T-helper 22 cell (primary cell): Measurements from ENCODE around the gene MAP4K3.

Source experiments
- DNase-seq: peaks from one replicate; pipeline ENCODE4 v3.0.0-alpha.2; 2020; ENCODE audit warnings: low read depth

Gene MAP4K3

DNA sequence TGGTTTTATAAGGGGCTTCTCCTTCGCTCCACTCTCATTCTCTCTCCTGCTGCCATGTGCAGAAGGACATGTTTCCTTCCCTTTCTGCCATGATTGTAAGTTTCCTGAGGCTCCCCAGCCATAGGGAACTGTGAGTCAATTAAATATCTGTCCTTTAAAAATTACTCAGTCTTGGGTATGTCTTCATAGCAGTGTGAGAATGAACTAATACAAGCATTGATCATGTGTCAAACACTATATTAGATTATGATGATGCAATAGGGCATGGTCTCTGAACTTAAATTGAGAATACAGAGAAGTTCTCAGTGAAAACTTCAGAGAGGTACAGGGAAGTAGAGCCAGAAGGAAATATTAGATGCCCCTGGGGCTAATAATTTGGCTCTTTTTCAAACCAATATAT lies 5.9 kb upstream of the MAP4K3 start:
- DNase-seq: no peak

DNA sequence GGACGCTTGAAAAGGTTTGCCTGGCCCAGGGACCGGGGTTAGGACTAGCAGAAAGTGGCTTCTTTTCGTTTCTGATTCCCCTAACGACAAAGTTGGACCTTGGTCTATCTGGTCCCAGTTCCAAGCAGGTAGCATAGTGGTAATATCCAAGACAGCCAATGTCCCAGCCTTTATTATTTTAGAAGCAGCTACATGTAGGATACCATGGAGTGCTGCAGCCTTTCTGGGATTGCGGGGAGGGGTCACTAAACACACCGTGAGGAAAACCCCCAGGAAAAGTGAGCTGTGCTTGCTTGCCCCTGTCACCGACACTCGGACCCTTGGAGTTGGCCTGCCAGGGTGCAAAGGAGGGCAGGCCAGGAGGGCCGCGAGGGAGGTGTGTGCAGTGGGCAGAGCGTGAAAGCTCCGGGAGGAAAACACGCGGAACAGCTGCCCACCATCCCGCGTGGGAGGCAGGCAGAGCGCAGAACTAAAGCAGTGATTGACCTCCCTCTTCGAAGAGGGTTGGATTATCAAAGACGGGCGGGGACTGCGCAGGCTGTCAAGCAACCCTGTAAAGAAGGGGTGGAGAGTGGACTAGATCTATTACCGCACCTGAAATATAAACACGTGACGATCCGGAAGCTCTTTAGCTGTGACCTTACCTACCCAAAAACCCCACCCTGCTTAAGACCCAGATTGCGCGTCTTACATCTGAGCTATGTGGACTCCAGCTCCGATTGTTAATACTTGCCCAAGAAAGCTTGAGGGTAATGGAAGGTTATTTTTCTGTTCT lies 624 bp upstream of the MAP4K3 start:
- DNase-seq: peak; percentile 13

- no peak for DNase-seq
These were observed 1.1 kb downstream of the MAP4K3 start for GRCh38 chr2:39435741-39436591.

GRCh38 chr2:39435234-39435633 lies 1.9 kb downstream of the MAP4K3 start:
- DNase-seq: no peak

DNA sequence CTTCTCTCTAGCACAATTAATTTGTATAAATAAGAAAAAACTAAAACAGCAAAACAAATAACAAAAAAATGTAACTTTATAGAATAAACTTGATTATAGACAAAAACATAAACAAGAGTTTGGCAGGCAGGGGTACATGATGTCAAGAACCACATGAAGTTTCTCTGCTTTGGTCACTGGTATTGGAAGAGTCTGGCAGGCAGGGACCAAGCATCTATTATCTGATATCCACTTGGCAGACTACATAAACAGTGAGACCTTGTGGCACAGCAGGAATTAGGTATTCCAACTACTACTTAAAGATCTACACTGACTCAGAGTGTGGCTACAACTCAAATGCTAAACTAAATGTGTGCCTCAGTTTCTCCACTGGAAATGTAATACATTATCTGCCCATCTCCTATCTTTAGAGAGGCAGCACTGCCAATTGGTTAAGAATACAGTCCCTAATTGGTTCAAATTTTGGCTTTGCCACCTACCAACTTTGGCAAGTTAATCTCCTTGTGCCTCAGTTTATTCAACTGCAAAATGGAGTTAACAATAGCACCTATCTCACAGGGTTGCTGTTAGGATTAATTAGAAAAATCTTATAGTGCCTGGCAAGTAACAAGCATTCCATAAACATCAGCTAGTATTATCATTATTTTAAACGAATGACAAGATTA lies 2.7 kb downstream of the MAP4K3 start:
- no peak for DNase-seq

- no peak for DNase-seq
These were observed 3.4 kb downstream of the MAP4K3 start for GRCh38 chr2:39433586-39434195.

DNA sequence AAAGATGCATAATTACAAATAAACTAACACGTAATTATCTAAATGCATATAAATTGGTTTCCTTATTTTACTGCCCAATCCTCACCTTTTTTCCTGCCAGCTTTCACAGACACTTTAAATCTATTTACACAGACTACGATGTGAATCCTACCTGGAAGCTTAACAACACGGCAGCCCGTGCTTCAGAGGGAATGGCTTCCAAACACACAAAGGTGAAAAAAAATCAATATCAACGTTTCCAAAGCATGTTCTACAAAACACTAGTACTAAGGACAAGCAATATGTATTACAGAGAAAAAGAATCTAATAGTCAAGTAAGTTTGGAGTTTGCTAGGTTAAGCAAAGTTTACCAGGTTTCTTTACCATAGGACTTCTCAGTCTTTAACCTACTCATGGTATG lies 4.4 kb downstream of the MAP4K3 start:
- DNase-seq: no peak

GRCh38 chr2:39431592-39432316 lies 5.3 kb downstream of the MAP4K3 start:
- DNase-seq: no peak

DNA sequence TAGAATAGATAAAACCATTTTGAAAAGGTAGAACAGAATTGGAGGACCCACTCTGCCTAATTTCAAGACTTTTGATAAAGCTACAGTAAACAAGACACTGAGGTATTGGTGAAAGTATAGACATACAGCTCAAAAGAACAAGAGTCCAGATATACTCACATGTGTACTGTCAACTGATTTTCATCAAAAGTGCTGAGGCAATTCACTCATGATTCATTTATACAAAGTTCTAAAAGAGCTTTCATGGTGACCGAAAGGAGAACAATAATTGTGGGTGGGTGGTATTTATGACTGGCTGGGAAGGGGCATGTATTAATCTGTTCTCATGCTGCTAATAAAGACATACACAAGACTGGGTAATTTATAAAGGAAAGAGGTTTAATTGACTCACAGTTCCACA lies 7.3 kb downstream of the MAP4K3 start:
- DNase-seq: no peak

DNA sequence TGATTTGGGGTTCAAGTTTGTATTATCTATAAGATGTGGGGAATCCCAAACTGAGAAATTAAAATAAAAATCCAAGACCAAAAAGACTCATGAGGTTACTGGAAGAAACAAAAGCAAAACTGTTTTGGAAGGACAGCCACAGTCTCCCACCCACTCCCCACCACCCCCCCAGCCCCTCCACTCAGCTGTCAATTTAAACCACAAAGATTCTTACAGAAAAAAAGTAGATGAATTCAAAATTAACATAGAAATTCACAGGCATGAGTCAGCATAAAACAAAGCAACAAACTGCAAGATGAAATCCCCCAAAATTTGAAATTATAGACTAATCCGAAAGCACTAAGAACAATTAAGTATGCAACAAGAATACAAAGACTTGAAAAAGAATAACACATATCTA lies 12.1 kb downstream of the MAP4K3 start:
- no peak for DNase-seq

DNA sequence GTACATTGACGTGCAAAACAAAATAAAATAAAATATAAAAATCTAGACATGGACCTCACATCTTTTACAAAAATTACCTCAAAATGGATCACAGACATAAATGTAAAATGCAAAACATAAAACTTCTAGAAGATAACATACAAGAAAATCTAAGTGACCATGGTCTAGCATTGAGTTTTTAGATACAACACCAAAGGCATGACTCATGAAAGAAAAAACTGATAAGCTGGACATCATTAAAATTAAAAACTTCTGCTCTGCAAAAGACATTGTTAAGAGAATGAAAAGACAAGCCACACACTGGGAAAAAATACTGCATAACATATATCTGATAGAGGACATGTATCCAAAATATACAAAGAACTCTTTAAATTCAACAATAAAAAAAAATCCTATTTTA lies 14.4 kb downstream of the MAP4K3 start:
- DNase-seq: no peak

DNA sequence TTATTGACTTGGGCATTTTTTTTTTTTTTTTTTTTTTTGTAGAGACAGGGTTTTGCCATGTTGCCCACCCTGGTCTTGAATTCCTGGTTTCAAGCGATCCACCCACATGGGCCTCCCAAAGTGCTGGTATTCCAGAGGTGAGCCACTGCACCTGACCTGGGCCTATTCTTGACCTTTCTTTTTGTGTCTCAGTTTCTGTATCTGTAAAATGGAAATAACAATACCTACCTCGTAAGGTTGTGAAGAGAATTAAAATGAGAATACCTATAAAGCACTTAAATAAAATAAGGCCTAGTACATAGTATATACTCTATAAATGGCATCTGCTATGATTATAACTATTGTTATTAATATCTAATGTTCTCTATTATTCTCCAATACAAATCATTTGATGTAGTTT lies 15.7 kb downstream of the MAP4K3 start:
- no peak for DNase-seq

- no peak for DNase-seq
These were observed 17.5 kb downstream of the MAP4K3 start for GRCh38 chr2:39419282-39420223.

- no peak for DNase-seq
These were observed 18.6 kb downstream of the MAP4K3 start for GRCh38 chr2:39418491-39418890.

DNA sequence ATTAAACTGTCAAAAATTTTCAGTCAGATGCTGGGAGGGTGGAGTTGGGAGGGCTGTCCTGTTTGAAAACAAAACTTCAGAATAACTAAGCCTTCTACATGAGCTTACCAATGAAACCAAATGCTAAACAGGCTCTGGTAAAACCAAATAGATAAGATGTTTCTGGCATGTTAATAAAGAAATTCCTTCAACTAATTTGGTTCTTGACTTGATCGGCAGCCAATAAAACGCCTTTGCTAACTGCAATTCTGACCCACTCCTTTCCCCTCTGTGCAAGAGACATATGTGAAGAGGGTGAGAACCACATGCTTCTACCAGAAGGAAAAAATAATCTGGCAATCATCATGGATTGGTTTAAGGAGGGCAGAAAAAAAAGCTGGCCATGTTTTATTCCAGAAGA lies 20.9 kb downstream of the MAP4K3 start:
- DNase-seq: no peak

DNA sequence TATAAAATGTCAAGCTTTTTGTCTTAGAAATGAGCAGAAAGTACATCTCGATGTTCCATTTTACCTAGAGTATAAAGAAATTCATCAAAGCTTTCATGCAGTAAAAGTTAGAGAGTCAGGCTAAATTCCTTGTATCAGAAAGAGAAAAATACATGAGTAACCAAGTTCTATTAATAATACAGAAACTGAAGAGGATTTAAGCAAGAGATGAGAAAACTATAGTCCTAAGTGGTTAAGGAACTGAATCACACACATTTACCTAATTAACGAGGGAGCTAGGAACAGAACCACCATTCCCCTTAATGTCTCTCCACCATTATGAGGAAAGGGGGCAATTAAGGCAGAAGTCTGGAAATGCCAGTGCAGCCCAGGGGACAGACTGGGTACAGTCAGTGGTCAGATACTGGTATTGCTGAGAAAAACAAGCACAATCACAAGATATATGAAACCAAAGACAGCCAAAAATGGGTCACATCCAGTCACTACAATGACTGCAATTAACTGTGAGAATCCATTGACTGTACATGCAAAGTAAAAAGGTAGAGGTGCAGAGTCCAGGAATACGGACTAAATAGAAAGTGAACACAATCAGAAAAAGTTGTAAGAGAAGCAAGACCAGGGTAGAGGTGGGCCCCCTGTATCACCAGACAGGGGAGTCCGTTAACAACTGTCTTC lies 23.9 kb downstream of the MAP4K3 start:
- DNase-seq: no peak

DNA sequence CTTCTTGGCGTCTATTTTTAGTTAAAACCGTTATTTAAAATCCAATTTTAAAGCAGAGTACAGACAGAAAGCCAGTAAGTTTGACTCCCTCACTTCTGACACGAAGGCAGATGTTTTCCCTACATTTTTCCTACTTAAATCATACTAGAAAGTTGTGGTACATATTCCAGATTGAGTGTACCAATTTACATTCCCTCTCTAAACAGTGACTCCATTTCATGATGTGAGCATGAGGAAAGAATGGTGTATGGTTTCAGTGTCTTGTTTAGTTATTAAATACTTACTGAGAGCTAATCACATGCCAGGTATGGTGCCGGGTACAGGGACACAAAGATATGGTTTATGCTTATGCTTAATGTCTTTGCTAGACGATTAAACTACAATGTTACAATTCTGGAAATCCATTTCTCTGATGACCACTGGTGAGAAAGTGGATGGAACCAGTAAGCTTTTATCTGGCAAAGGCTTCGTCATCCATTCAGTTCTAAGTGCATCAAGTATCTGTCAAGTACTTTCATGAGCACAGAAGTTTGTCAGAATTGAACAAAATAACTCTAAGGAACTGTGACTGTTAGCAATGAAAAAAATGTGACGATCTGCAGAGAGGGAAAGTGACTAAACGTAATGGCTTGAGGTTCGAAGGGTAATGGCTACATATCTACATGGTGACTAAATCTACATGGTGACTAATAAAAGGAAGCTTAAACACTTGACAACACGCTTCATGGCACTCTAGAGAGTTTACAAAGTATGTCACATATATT lies 25.7 kb downstream of the MAP4K3 start:
- no peak for DNase-seq

DNA sequence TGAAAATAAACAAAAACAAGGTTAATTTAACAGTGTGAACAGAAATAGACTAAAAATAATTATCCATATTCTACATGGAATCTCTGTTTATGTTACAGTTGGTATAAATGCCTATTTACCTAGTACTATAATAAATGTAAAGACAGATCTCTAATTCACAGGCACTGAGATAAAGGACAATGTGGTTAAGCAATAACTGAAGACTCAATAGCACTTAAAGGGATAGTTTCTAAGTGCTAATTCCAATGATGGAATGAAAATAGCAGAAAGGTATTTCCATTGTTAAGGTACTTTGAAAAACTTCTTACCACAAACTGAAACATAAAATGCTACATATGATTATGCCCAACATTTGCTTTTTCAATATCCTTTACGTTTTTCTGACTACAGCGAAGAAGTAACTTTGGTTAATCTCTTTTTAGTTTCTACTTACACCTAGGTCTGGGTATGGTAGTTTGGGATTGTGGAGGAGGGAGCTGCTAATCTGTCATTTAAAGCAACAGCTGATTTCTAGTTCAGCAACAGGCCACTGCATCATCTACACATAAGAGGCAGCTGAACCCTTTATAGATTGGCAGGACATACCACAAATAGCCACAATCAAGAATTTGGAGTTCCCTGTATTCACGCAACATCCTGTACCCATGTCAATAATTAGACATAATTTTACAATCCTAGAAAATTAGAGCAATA lies 27.2 kb downstream of the MAP4K3 start:
- DNase-seq: no peak
